ENCODE data around the gene RSF1. TPM values are rescaled to one million over a fixed set of nuclear protein-coding genes. Genes with fewer than 3 reads are reported as not detected.

The RSF1 gene
- total and polyA plus RNA-seq, 4 donors = 5.2 to 33.1 (median 13.4) TPM

- Histone ChIP-seq H3K36me3 (ENCODE audit: control insufficient read depth in 4 of 4, insufficient read depth in 3 of 4, low read depth in 1 of 4, low read length in 3 of 4) (no peaks in the 10 kb centered on the region), H3K27me3 (ENCODE audit: control insufficient read depth in 4 of 4, insufficient read depth in 4 of 4, low read length in 3 of 4) (no peaks in the 10 kb centered on the region), H3K27ac (ENCODE audit: low read depth in 1 of 2, low read length in 2 of 2) (no peak overlapping the region), H3K4me1 (ENCODE audit: control insufficient read depth in 4 of 4, insufficient read depth in 4 of 4, low read length in 3 of 4) (peaks cover 0 to 2% (median 1%) of the 10 kb centered on the region in 4 donors), H3K4me3 (ENCODE audit: low read depth in 1 of 3, low read length in 3 of 3) (no peak overlapping the region), H3K9me3 (ENCODE audit: control insufficient read depth in 4 of 4, low read length in 3 of 4) (no peaks in the 10 kb centered on the region), H3K9ac (ENCODE audit: low read depth in 1 of 2, low read length in 2 of 2) (no peak overlapping the region)
- DNase-seq (ENCODE audit: low spot score) = no peak
- WGBS = 69% methylated on average over 3 of the region's 3 CpGs
- TF ChIP-seq RXRA (IDR thresholded peaks at IDR 0.05) = no peak
- TF ChIP-seq CTCF (IDR thresholded peaks at IDR 0.05; ENCODE audit: low read depth, low read length, missing input control) = no peak
- no peak for TF ChIP-seq RAD21 (IDR thresholded peaks at IDR 0.05)
- TF ChIP-seq FOXA2 (IDR thresholded peaks at IDR 0.05) = no peak
- no peak for TF ChIP-seq TAF1 (conservative IDR thresholded peaks at IDR 0.05)
- no peak for TF ChIP-seq FOXA1 (IDR thresholded peaks at IDR 0.05)
Observed at GRCh38 chr11:77647654-77648305, 172.7 kb downstream of the RSF1 start.

- H3K9me3 ChIP-seq (ENCODE audit: control insufficient read depth in 4 of 4, low read length in 3 of 4) = no peaks in the 10 kb centered on the region
- H3K27ac ChIP-seq (ENCODE audit: low read depth in 1 of 2, low read length in 2 of 2) = no peak overlapping the region
- H3K4me3 ChIP-seq (ENCODE audit: low read depth in 1 of 3, low read length in 3 of 3) = no peak overlapping the region
- WGBS = 86% methylated on average over 1 of the region's 1 CpG
- no peak for TF ChIP-seq YY1 (IDR thresholded peaks at IDR 0.05)
- TF ChIP-seq GABPA (IDR thresholded peaks at IDR 0.05 in 1 of 2, conservative IDR thresholded peaks at IDR 0.05 in 1 of 2) = no peak
- no peak for TF ChIP-seq NR2F2 (IDR thresholded peaks at IDR 0.05)
- TF ChIP-seq FOXA1 (IDR thresholded peaks at IDR 0.05) = no peak
- no peak for TF ChIP-seq TAF1 (conservative IDR thresholded peaks at IDR 0.05)
- no peak for TF ChIP-seq SP1 (IDR thresholded peaks at IDR 0.05)
- TF ChIP-seq EGR1 (IDR thresholded peaks at IDR 0.05; ENCODE audit: low read depth in 2 of 2) = no peak
- TF ChIP-seq RXRA (IDR thresholded peaks at IDR 0.05) = no peak
- no peak for TF ChIP-seq REST (IDR thresholded peaks at IDR 0.05)
- TF ChIP-seq FOXA2 (IDR thresholded peaks at IDR 0.05) = no peak
- TF ChIP-seq HNF4A (conservative IDR thresholded peaks at IDR 0.05) = no peak
- no peak for TF ChIP-seq ZBTB33 (IDR thresholded peaks at IDR 0.05)
- no peak for TF ChIP-seq RAD21 (IDR thresholded peaks at IDR 0.05)
- H3K9ac ChIP-seq (ENCODE audit: low read depth in 1 of 2, low read length in 2 of 2) = no peak overlapping the region
- no peaks in the 10 kb centered on the region for H3K27me3 ChIP-seq (ENCODE audit: control insufficient read depth in 4 of 4, insufficient read depth in 4 of 4, low read length in 3 of 4)
- peaks cover 2 to 15% (median 9%) of the 10 kb centered on the region in 4 donors for H3K4me1 ChIP-seq (ENCODE audit: control insufficient read depth in 4 of 4, insufficient read depth in 4 of 4, low read length in 3 of 4)
- DNase-seq (ENCODE audit: low spot score) = no peak
- H3K36me3 ChIP-seq (ENCODE audit: control insufficient read depth in 4 of 4, insufficient read depth in 3 of 4, low read depth in 1 of 4, low read length in 3 of 4) = no peaks in the 10 kb centered on the region
Observed at GRCh38 chr11:77644887-77645286, 175.6 kb downstream of the RSF1 start.
